CD4-positive, alpha-beta T cell treated with Interleukin-17A for 4 hours (primary cell): ENCODE data around the gene HLA-B.
"Not testable (repeated sequence)": the region's sequence is repeated elsewhere in the genome, so short reads cannot be mapped to it uniquely, and the experiment has no call there.

Experiments
- DNase-seq: peaks from one replicate; pipeline ENCODE4 v3.0.0-alpha.2; 2020; ENCODE audit warnings: mixed read lengths

The HLA-B gene

GRCh38 chr6:31381666-31382065 is 24.7 kb upstream of the HLA-B start:
- DNase-seq = no peak

- no peak for DNase-seq
Measured at GRCh38 chr6:31379850-31380249, 22.9 kb upstream of the HLA-B start.

DNA sequence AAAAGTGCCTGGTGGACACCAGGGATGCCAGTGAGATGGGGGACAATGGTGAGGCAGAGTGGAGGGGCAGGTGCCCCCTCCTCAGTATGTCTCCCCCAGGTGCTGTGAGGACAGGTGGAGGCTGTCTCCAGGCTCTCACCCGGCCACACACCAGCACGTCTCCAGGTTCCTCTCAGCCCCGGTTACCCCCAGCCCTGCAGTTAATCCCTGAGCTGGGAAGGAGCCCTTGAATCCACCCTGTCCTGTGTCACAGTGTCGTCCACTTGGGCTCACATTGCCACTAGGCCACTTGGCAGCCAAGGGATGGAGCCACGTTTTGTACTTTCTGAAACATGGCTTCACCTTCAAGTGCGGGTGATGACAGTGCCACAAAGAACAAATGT is 21.7 kb upstream of the HLA-B start:
- DNase-seq = no peak

DNA sequence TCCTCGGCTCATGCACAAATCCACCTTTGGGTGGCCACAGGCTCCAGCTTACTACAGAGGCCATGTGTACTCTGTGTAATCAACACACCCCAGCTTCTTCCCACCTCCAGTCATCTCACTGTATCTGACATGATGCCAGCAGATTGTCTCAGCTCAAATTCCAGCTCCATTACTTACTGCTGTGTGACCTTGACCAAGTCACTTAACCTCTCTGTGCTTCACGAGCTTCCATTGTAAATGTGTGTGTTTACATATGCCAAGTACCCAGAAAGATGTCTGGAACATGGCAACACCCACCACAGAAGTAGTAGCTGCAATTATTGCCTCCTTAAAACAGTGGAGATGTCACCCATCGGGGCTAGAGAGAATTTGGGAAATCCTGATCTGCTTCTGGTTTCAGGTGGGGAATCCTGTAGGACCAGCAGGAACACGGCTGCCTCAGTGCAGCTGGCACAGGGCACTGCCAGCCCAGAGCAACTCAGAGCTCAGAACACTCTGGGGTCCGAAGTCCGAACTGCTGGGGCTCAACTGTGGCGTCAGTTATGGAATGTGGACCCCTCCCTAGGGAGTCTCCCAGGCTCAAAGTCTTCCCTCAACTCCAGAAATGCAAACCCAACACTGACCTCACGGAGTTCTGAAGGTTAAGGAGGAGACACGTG is 21.2 kb upstream of the HLA-B start:
- DNase-seq = no peak

DNA sequence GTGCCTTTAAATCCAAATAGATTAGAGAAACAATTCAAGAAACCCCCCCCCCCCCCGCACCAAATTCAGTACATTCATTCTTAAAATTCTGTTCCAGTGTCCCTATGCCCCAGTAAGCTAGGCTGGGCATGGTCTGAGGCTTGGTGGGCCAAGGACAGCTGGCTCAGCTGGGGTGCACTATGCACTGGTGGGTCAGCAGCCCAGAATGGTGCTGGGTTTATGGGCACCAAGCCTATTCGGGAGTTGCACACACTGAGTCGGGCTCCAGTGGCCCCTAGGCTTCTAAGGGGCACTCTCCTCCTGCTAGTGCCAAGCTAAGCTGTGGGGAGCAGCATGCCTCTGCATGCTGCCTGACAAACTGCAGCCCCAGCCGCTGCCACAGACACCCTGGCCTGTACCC is 20.1 kb upstream of the HLA-B start:
- no peak for DNase-seq

DNA sequence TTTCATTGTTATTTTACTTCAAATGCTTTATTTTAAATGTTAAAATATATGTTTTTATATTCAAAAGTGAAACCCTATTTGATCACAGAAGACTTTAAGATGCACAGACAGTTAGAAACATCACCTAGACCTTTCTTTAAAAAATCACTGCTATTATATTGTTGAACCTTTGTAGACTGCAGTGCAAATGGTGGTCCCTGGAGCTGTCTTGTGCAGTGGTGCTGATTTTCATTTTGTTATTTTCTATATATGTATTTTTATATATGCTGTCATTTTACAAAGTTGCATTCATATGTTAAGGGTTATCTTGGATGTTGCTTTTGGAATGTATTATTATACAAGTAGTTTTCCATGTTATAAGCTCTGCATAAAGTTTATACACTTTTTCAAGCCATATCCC is 18.7 kb upstream of the HLA-B start:
- no peak for DNase-seq

- DNase-seq = not testable (repeated sequence)
Measured at GRCh38 chr6:31374118-31374517, 17.1 kb upstream of the HLA-B start.

GRCh38 chr6:31368461-31368860 is 11.5 kb upstream of the HLA-B start:
- DNase-seq = no peak

DNA sequence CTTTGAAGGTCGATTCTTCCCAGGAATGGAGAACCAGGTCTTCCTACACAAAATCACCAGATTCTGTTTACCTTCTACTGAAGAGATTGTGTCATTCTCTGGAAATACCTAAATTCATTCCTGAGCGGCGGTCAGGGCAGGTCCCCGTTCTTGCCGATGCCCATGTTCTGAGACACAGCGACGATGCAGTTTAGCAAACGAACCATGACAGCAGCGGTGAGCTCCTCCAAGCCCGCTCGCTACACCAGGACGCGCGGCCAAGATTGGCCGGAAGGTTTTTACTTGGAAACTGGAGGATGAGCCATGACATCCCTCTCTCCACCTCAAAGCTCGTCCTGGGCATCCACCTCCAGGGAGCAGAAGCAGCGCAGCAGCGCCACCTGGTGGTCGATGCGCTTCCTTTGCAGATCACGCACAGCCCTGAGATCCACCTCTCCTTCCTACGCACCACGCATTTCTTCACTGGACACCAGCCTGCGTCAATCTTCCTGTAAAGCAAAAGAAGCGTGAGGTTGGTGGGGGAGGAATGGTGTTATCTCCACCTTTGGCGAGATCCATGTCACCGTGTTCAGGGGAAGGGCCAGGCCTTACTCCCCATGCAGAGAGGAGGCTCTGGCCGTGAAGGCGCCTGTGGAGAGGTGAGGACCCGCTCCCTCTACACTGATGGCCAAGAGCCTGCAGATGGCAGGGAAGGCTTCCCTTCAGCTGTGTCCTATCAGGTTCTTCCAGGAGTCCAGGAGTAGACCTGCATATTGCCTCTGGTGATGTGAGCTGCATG is 9.9 kb upstream of the HLA-B start:
- peak; percentile 96 for DNase-seq

DNA sequence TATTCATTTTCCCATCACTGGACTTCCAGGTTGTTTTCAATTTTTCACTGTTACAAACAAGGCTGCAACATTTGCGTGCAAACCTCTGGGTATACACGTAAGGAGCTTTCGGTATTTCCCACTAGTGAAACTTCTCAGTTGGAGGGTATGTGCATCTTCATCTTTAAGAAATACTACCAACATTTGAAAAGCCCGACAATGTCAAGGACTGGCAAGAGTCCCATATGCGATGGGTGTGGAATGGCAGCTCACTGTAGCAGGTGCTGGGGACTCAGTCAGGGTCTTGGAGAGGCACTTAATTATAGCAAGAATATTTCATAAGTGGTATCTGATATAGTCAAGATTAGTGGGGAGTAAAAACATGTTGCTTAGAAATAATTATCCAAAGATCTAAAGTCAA is 8.9 kb upstream of the HLA-B start:
- DNase-seq = no peak

DNA sequence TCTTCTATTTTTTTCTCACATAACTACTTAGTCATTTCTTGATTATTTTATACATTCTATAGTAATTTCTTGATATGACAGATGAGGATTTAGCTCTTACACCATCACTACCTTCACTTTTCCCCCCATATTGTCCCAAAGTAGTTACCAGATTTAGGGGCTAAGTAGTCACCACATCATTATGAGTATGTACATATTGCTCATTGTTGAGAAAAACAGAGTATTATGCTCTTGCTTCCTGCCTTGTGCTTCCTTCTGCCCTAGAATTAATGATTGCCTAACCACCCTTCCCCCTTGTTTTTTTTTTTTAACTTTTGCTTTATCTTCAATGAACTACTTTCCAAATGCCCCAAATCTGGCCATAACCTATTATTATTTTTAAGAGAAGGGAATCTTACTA is 6.8 kb upstream of the HLA-B start:
- no peak for DNase-seq

GRCh38 chr6:31362751-31363150 is 5.8 kb upstream of the HLA-B start:
- DNase-seq = no peak

GRCh38 chr6:31359581-31359980 is 2.6 kb upstream of the HLA-B start:
- no peak for DNase-seq

DNA sequence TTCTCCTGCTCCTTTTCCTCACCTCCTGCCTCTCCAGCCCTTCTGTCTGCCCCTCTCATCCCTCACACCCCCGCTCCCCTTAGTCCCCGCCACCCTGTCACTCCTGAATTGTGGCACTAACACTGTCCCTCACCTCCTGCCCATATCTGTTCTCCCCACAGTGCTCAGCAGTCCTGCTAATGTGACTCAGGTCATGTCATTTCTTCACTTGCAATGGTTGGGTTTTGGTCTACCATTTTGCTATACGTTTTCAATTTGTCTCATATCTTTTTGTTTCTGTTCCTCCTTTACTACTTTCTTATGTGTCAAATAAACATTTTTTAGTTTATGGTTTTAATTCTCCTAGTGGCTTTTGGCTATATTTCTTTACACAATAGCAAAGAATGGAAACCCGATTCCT is 1.3 kb upstream of the HLA-B start:
- no peak for DNase-seq

- no peak for DNase-seq
Measured at GRCh38 chr6:31357886-31358285, 907 bp upstream of the HLA-B start.

GRCh38 chr6:31356216-31356945 is 598 bp downstream of the HLA-B start:
- DNase-seq = peak; percentile 54

- DNase-seq = peak; percentile 17
Measured at GRCh38 chr6:31355583-31355948, 1.4 kb downstream of the HLA-B start.

DNA sequence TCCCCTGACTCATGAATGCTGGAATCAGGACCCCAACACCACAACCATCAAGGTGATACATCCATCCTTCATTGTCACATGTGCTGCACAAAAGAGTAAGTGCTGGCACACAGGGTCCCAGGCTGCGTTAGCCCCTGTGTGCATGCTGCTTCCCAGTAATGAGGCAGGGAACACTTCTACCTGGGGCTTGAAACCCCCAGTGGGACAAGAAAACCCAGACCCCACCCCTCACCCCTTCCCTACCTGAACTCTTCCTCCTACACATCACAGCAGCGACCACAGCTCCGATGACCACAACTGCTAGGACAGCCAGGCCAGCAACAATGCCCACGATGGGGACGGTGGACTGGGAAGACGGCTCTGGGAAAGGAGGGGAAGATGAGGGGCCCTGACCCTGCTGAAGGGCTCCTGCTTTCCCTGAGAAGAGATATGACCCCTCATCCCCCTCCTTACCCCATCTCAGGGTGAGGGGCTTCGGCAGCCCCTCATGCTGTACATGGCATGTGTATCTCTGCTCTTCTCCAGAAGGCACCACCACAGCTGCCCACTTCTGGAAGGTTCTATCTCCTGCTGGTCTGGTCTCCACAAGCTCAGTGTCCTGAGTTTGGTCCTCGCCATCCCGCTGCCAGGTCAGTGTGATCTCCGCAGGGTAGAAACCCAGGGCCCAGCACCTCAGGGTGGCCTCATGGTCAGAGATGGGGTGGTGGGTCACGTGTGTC is 2.0 kb downstream of the HLA-B start:
- peak; percentile 14 for DNase-seq

- DNase-seq = peak; percentile 39
Measured at GRCh38 chr6:31354158-31354863, 2.7 kb downstream of the HLA-B start.

GRCh38 chr6:31353384-31353945 is 3.5 kb downstream of the HLA-B start:
- DNase-seq = no peak

DNA sequence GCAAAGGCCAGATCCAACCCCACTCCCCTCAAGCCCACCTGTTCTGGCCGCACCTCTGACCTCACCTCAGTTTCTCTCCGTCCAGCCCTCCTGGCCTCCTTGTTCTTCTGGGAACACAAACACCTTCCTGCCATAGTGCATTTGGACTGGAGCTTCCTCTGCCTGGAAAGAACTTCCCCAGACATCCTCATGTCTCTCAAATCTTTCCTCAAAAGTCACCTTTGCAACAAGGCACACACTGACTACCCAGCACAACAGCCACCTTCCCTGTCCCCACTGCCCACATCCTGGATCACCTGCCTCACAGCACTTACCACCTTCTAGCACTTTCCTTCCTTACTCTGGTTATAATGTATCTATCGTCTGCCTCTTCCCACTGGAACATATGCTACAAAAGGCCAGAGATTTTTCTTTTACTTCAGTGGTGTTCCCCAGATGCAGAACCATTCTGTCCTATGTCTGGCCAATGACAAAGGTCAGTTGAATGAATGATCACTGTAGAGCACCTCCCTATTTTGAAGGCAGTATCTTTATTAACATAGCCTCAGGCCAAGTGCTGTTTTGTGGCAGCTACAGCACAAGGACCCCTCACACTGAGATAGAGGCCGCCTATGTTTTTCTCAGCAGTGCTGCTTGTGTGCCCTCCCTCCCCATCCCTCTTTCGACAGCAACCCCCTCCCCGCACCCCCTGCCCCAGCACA is 4.1 kb downstream of the HLA-B start:
- DNase-seq = peak; percentile 39

- DNase-seq = no peak
Measured at GRCh38 chr6:31352310-31352682, 4.7 kb downstream of the HLA-B start.
